ENCODE data around the gene SLC30A3.

SLC30A3 gene

GRCh38 chr2:27262379-27263286 is at the start of gene SLC30A3:
Gene SLC30A3, minus strand, starts transcription at chr2:27263047. Its CDS starts 141 bp downstream, at chr2:27262906.
- no peak for TF ChIP-seq CTCF (IDR thresholded peaks at IDR 0.05; ENCODE audit: insufficient read depth, missing control alignments)
- FAIRE-seq (no peak), DNase-seq (ENCODE audit: insufficient read length, low spot score) (peak; percentile 96)

GRCh38 chr2:27312152-27312551 is 49.3 kb upstream of the SLC30A3 start:
- FAIRE-seq = no peak

GRCh38 chr2:27309651-27310050 is 46.8 kb upstream of the SLC30A3 start:
- DNase-seq (ENCODE audit: insufficient read length, low spot score) (no peak), FAIRE-seq (no peak)
- no peak for TF ChIP-seq CTCF (IDR thresholded peaks at IDR 0.05; ENCODE audit: insufficient read depth, missing control alignments)

More at GRCh38 chr2:27312152-27312551, 49.3 kb upstream of the SLC30A3 start:
- TF ChIP-seq CTCF (IDR thresholded peaks at IDR 0.05; ENCODE audit: insufficient read depth, missing control alignments) = no peak
- no peak for DNase-seq (ENCODE audit: insufficient read length, low spot score)

- TF ChIP-seq CTCF (IDR thresholded peaks at IDR 0.05; ENCODE audit: insufficient read depth, missing control alignments) = no peak
- FAIRE-seq (no peak), DNase-seq (ENCODE audit: insufficient read length, low spot score) (no peak)
Measured at GRCh38 chr2:27308359-27308881, 45.6 kb upstream of the SLC30A3 start, which contains the start of gene UCN. Gene UCN, minus strand, starts transcription at chr2:27308445. Its CDS starts 550 bp downstream, at chr2:27307895.

GRCh38 chr2:27307545-27308358 is 44.9 kb upstream of the SLC30A3 start:
- TF ChIP-seq CTCF (IDR thresholded peaks at IDR 0.05; ENCODE audit: insufficient read depth, missing control alignments) = no peak
- DNase-seq (ENCODE audit: insufficient read length, low spot score) = no peak
- FAIRE-seq = no peak

- FAIRE-seq = no peak
- no peak for TF ChIP-seq CTCF (IDR thresholded peaks at IDR 0.05; ENCODE audit: insufficient read depth, missing control alignments)
- no peak for DNase-seq (ENCODE audit: insufficient read length, low spot score)
Measured at GRCh38 chr2:27307287-27307544, 44.4 kb upstream of the SLC30A3 start.
